GM19035 (cell line): ENCODE measurements around the gene MROH2B.

ENCODE experiments used
- ATAC-seq: cut with Tn5 transposase; IDR thresholded peaks from one replicate; pipeline ENCODE4 v1.9.1; 2021; ENCODE audit not compliant: unreplicated experiment

Gene MROH2B

DNA sequence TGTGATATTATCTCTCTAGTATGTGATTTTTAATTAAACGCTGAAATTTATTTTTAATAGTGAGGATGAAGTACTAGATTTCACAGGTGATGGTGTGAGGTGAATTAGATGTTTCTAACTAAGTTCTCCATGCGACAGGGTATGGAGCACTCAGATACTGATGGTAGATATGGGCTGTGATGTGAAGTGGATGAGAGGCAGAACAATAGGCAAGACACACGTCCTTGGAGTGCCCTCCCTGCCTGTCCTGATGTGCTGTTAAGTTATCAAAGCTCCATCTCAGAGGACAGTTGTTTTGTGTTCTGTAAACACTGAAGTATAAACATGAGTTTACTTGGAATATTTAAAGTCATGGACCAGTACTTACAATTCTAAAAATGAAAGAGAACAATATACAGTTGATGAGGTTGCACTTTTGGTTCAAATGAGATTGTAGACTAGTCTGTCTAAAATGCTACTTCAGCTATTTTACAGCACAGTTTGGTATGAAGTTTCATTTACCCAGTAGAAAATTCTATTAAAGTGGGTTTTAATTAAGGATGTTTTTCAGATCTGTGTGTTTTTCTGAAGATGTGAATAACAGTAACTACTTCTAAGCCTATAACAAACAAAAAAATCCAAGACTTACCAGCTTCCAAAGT is 97.7 kb downstream of the MROH2B start:
- no peak for ATAC-seq

DNA sequence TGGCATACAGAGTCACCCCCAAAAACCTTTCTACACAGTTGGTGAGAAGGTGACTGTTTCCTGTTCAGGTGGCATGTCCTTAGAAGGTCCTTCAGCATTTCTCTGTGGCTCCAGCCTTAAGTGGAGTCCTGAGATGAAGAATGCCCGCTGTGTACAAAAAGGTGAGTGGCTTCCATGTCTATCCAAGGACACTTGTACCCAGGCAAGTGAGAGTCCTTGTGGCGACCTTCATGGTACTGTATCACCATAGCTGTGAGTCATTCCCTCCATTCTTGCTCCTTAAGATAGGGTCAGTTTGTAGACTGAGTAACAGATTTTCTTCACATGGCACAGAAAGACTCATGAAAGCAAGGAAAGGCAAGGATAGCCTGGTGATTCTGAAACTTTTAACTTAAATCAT is 98.7 kb downstream of the MROH2B start:
- ATAC-seq: no peak

DNA sequence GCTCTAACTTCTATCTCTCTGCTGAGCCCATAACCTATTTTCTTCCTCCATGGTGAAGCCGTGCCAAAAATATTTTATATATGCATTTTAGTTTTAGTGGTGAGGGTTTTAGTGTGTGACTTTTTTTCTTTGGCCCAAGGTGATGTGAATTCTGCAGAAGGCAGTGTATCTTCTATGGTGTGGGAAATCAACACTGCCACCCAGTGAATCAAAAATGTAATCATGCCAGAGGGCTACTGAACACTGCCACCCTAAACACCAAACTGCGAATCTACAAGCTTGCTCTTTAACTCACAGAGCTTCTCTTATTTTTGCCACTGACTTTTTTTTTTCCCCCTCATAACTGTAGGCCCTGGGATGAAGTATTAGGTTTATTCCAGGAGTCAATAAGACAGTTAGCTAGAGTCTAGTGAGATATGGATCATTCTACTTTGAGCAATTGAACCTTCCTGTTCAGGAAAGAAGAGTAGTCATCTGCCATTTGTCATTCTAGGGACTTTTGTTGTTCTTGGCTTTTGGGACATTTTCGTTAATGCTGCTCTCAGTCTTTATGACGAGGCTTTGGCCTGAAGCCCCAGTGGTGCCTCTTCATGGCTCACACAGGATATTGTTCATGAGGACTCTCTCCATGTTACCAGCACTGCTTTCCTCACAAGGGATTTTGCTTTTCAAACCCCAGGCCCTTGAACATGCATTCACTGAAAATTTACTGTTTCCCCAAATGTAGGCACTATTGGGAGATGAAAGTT is 108.8 kb downstream of the MROH2B start:
- ATAC-seq: no peak

DNA sequence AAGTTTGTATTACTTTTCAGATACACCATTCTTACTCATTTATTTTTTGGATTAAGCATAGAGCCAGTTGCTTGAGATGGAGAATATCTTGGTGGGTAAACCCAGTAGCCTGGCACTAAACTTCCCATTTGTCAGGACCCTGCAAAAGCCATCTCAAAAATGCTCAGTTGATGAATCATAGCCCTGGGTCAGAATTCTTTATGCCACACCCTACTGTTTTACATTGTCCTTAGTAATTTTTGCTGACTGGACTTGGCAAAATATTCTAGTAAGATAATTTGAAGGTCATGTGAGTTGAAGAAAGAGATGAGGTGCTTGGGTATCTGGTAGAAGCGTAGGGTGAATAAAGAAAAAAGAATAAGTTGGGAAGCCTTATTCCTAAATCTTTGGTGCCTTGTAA is 111.1 kb downstream of the MROH2B start:
- ATAC-seq: no peak

DNA sequence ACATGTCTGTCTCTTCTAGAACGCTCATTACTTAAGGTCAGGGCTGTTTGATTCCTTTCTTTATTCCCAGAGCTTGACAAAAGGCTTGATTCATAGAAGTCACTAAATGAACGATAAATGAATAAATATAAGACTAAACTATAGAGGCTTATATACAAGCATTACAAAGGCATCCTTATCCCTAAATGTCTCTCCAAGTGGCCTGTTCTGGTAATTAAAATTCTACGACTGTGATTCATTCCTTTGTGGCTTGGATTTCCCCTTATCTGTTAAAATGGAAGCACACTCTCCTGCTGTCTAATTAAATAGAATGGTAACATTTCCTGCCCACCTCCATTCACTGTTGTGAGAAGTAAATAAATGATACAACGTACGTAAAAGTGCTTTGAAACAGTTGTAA is 112.3 kb downstream of the MROH2B start:
- ATAC-seq: no peak

DNA sequence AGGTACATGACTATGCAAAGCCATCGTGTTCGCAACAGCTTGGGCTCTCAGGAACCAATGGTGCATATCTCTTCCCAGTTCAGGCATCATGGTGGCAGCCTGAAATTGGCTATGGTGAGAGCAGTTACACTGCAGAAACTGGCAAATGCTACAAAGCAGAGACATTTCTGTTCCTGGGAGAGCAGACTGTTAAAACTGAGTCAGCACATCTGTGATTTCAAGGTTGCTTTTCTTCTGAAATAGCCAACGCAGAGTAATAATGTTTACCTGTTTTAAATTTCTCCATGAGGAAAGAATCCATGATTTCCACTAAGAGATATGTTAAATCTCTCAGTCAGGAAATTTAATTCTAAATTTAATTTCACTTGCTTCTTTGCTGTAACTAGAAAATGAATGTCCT is 114.1 kb downstream of the MROH2B start:
- ATAC-seq: no peak

DNA sequence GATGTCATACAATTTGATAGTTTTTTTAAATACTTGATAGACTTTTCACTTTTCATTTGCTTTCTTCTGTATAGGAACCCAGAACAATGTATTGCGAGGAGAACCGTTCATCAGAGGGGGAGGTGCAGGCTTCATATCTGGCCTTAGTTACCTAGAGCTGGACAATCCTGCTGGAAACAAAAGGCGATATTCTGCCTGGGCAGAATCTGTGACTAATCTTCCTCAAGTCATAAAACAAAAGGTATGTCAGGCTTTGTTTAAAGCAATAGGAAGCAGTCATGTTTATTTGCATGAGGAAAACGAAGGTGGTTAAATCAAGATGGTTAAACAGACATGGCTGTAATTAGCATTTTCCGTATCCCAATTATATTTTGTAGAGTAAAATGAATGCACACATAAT is 115.8 kb downstream of the MROH2B start:
- no peak for ATAC-seq
